Measurements from ENCODE around the gene FBXO22. TPM values are rescaled to one million over a fixed set of nuclear protein-coding genes. Genes with fewer than 3 reads are reported as not detected.

Gene FBXO22
- total and polyA plus RNA-seq, 10 of the 15 experiments (the other 5 are each of a cell fraction or from before 2014, with no cell fraction given): 15.2 to 110 (median 42.8) TPM

DNA sequence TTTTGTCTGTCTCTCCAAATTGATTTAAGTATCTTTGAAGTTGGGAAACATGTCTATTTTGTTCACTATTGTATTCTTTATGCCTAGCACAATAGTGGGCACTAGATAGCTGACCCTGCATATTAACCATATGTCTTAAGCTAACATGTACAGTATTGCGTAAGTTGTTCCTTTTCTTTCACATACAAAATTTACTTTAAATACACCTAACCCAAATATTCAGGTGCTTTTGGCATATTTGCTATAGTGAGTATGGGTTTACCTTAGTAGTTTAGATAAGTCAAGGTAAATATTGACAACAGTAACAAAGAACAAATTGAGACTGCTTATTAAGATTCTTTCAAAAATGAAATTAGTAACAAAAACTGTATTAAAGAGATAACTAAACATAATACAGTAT lies 57.7 kb downstream of the FBXO22 start (continued):
- no peak for TF ChIP-seq JUND (IDR thresholded peaks at IDR 0.05; ENCODE audit: low read depth, low read length)
- no peak for TF ChIP-seq ATF3 (IDR thresholded peaks at IDR 0.05; ENCODE audit: borderline replicate concordance, extremely low read depth, low read depth, low read length)

DNA sequence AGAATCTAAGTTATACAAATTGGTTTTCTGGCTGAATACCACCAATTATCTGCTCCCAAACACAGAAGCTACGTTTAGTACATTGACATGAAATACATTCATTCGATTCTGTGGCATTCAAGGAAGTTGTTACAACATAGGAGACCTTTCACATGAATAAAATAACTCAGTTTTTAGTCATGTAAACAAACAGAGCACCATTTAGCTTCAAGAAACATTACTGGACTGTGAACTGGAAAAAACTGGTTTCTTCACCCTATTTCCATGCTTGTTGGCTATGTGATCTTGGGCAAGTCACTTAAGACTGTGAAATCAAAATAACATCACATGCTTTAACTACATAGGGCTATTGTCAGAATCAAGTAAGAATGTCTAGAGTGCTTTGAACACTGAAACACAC lies 62.4 kb downstream of the FBXO22 start:
- FAIRE-seq: no peak
- no peak overlapping the region for H3K27ac ChIP-seq (ENCODE audit: control insufficient read depth, insufficient read depth)
- SMC1A ChIA-PET (ENCODE audit: uncharacterized antibody, unreplicated experiment): interaction anchor here (0.6 to 1.5 kb wide), 2 partner anchors 156 to 173 kb away, joined by 3 to 4 read pairs; no protein-coding TSS in a partner anchor
- 0% methylated on average over 2 of the region's 2 CpGs for WGBS (ENCODE audit: insufficient coverage, insufficient replicate concordance, low lambda C conversion rate, missing lambda C conversion rate)
- BruUV-seq (replicated peaks): no TSS peak
- H3K4me1 ChIP-seq (ENCODE audit: control insufficient read depth, insufficient read depth, low read length): no peaks in the 10 kb centered on the region
- POLR2A ChIA-PET: no interaction called here
- in situ Hi-C loops (cut with MboI): no loop called here
- no peak for DNase-seq (ENCODE audit: low read depth, low spot score)
- H3K79me2 ChIP-seq (ENCODE audit: control insufficient read depth, insufficient read depth, low read length): no peaks in the 10 kb centered on the region
- intact Hi-C loops (cut with micrococcal nuclease; ENCODE audit: unreplicated experiment): no loop called here
- H3K9ac ChIP-seq (ENCODE audit: control insufficient read depth, insufficient read depth, low read length): no peak overlapping the region
- no peaks in the 10 kb centered on the region for H4K20me1 ChIP-seq (ENCODE audit: control insufficient read depth, insufficient read depth)
- no peaks in the 10 kb centered on the region for H3K27me3 ChIP-seq (replicated peaks in 1 of 2; ENCODE audit: control insufficient read depth in 2 of 2, insufficient read depth in 2 of 2, low read length in 1 of 2)
- H3K36me3 ChIP-seq (ENCODE audit: control insufficient read depth in 2 of 2, insufficient read depth in 2 of 2, low read length in 1 of 2): no peaks in the 10 kb centered on the region
- H3K4me2 ChIP-seq (ENCODE audit: control insufficient read depth, insufficient read depth): no peak overlapping the region
- no peak overlapping the region for H2AFZ ChIP-seq (ENCODE audit: control insufficient read depth, low read depth, low read length)
- CTCF ChIA-PET: interaction anchor here (1.0 to 1.3 kb wide), 2 partner anchors 173 kb away, joined by 3 read pairs; no protein-coding TSS in a partner anchor
- no peak for ATAC-seq
- RAD21 ChIA-PET (ENCODE audit: unreplicated experiment): no interaction called here
- no peaks in the 10 kb centered on the region for H3K9me3 ChIP-seq (replicated peaks; ENCODE audit: control insufficient read depth, insufficient read depth, low read length)
- H3K4me3 ChIP-seq: no peak overlapping the region
- TF ChIP-seq, protein P1, sequence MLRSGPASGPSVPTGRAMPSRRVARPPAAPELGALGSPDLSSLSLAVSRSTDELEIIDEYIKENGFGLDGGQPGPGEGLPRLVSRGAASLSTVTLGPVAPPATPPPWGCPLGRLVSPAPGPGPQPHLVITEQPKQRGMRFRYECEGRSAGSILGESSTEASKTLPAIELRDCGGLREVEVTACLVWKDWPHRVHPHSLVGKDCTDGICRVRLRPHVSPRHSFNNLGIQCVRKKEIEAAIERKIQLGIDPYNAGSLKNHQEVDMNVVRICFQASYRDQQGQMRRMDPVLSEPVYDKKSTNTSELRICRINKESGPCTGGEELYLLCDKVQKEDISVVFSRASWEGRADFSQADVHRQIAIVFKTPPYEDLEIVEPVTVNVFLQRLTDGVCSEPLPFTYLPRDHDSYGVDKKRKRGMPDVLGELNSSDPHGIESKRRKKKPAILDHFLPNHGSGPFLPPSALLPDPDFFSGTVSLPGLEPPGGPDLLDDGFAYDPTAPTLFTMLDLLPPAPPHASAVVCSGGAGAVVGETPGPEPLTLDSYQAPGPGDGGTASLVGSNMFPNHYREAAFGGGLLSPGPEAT (IDR thresholded peaks at IDR 0.05; ENCODE audit: low read depth): no peak
- TF ChIP-seq SP1 (IDR thresholded peaks at IDR 0.05; ENCODE audit: low read depth, low read length) (no peak), TCF3 (IDR thresholded peaks at IDR 0.05; ENCODE audit: borderline replicate concordance, insufficient read depth, low read depth, low read length) (no peak), PML (IDR thresholded peaks at IDR 0.05; ENCODE audit: low read length) (no peak), NR2C2 (IDR thresholded peaks at IDR 0.05; ENCODE audit: borderline replicate concordance, control insufficient read depth, insufficient read length, low read depth) (no peak), GATAD2B (conservative IDR thresholded peaks at IDR 0.05; ENCODE audit: low read depth) (no peak), ATF3 (IDR thresholded peaks at IDR 0.05; ENCODE audit: borderline replicate concordance, extremely low read depth, low read depth, low read length) (no peak), TARDBP (IDR thresholded peaks at IDR 0.05; ENCODE audit: borderline replicate concordance) (no peak), IRF4 (IDR thresholded peaks at IDR 0.05; ENCODE audit: low read depth, low read length) (no peak), CTCF (IDR thresholded peaks at IDR 0.05 in 2 of 3, conservative IDR thresholded peaks at IDR 0.05 in 1 of 3; ENCODE audit: control insufficient read depth in 2 of 3, extremely low read depth in 1 of 3, insufficient read depth in 1 of 3, low read depth in 3 of 3, low read length in 3 of 3) (no peak)
- TF ChIP-seq, protein P2, sequence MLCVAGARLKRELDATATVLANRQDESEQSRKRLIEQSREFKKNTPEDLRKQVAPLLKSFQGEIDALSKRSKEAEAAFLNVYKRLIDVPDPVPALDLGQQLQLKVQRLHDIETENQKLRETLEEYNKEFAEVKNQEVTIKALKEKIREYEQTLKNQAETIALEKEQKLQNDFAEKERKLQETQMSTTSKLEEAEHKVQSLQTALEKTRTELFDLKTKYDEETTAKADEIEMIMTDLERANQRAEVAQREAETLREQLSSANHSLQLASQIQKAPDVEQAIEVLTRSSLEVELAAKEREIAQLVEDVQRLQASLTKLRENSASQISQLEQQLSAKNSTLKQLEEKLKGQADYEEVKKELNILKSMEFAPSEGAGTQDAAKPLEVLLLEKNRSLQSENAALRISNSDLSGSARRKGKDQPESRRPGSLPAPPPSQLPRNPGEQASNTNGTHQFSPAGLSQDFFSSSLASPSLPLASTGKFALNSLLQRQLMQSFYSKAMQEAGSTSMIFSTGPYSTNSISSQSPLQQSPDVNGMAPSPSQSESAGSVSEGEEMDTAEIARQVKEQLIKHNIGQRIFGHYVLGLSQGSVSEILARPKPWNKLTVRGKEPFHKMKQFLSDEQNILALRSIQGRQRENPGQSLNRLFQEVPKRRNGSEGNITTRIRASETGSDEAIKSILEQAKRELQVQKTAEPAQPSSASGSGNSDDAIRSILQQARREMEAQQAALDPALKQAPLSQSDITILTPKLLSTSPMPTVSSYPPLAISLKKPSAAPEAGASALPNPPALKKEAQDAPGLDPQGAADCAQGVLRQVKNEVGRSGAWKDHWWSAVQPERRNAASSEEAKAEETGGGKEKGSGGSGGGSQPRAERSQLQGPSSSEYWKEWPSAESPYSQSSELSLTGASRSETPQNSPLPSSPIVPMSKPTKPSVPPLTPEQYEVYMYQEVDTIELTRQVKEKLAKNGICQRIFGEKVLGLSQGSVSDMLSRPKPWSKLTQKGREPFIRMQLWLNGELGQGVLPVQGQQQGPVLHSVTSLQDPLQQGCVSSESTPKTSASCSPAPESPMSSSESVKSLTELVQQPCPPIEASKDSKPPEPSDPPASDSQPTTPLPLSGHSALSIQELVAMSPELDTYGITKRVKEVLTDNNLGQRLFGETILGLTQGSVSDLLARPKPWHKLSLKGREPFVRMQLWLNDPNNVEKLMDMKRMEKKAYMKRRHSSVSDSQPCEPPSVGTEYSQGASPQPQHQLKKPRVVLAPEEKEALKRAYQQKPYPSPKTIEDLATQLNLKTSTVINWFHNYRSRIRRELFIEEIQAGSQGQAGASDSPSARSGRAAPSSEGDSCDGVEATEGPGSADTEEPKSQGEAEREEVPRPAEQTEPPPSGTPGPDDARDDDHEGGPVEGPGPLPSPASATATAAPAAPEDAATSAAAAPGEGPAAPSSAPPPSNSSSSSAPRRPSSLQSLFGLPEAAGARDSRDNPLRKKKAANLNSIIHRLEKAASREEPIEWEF (IDR thresholded peaks at IDR 0.05; ENCODE audit: insufficient replicate concordance, low read depth, low read length): no peak
